ENCODE measurements around the gene FASTKD1. TPM values are rescaled to one million over a fixed set of nuclear protein-coding genes. Genes with fewer than 3 reads are reported as not detected.

The FASTKD1 gene
- total RNA-seq, 1 experiment from 2014 or later = 26.9 TPM

DNA sequence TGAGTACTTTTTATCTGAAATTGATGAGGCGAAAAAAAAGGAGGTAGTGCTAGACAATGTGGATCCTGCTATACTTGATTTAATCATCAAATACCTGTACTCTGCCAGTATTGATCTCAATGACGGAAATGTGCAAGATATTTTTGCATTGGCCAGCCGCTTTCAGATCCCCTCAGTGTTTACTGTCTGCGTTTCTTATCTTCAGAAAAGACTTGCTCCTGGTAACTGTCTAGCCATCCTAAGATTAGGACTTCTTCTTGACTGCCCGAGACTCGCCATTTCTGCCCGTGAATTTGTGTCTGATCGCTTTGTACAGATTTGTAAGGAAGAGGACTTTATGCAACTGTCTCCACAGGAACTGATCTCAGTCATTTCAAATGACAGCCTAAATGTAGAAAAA lies 63.7 kb downstream of the FASTKD1 start:
- DNase-seq (ENCODE audit: low read depth) = no peak

DNA sequence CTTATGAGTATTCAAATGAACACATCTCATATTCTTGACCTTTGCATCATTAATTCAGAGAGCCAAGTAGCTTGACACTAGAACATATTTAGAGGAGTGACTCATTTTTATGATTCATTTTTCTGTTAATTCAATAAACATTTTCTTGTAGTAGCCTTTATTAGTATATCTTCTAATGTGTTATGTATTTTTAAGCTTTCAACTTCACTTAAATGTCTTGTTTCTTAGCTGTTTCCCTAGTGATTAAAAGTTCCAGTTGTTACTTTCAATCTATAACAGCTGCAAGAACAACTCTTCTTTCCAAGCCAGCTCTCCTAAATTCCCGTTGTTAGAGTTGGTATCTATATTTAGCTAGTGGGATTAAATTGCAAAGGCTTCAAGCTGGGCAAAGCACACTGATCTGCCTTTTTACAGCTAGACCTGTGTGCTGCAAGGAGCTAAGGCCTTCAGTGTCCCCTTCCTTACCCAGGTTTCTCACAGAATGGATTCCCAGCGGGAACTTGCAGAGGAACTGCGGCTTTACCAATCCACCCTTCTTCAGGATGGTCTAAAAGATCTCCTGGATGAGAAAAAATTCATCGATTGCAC lies 64.3 kb downstream of the FASTKD1 start, which contains the start of gene KLHL41:
Gene KLHL41, plus strand, starts transcription at position 405 of the 588 bp plus-strand sequence. Its CDS starts 77 bp downstream, at position 482.
- DNase-seq (ENCODE audit: low read depth) = peak; percentile 97

DNA sequence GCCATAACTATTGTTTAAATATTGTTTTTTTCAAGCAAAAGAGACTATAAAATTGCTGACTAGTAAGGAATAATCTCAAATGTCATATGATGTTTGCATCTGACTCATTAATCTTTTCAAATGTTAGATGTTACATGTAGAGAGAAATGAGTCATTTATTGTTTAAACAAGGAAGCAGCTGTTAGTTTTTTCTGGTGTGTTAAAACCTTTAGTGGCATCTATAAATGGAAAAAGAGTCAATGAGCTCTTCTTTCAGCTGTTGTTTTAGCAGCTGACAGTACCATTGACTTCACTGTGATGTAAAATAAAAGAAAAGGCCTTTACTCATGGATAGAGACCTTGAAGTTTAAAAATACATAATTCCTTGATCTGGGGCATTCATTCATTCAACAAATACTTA lies 66.0 kb downstream of the FASTKD1 start:
- peak; percentile 97 for DNase-seq (ENCODE audit: low read depth)

DNA sequence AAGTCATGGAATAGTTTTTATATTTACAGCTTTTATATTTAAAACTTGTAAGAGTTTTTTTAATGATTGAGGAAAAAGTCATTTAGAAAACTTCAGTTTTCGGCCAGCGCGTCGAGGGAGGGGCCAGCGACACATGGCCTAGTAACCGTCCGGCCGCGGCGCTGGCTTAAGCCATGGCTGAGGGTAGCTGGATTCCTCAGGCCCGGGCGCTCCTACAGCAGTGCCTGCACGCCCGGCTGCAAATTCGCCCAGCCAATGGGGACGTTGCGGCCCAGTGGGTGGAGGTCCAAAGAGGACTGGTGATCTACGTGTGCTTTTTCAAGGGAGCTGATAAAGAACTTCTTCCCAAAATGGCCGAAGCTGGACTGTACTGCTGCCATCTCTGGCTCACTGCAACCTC lies 69.0 kb downstream of the FASTKD1 start:
- DNase-seq (ENCODE audit: low read depth) = no peak

DNA sequence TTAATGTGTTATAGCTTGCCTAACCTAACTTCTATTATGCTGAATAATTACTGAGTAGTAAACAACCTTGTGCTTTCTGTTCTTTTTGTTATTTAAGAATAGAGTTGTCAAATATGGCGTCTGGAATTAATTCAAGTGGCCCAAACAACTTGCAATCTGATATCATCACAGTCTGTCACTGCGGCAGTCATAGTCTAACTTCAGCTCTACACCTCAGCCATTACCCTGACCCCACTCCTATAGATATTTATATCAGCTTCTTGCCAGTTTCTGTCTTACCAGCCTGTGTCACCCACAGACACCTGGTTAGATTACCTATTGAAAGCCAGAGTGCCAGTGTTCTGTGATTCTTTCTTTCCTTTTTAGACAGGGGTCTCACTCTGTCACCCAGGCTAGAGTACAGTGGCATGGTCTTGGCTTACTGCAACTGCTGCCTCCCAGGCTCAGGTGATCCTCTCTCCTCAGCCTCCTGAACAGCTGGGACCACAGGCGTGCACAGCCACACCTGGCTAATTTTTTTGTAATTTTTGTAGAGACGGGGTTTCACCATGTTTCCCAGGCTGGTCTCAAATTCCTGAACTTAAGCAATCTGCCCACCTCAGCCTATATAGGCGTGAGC lies 78.2 kb downstream of the FASTKD1 start:
- no peak for DNase-seq (ENCODE audit: low read depth)

DNA sequence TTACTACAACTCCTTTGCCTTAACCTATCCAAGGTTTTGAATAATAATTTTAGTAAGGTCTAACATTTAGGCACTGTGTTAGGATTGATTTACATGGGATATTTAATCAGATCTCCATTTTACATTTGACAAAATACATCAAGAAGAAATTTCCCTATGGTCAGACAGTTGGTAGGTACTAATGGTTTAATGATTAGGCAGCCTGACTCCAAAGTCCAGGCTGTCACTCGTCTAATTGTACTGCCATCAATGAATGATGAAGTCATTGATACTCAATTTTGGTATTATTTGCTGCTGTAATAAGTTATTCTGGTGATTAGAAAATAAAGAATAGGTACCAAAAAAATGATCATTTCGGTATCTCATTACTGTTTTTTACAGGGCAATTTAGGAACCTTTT lies 80.3 kb downstream of the FASTKD1 start:
- no peak for DNase-seq (ENCODE audit: low read depth)

DNA sequence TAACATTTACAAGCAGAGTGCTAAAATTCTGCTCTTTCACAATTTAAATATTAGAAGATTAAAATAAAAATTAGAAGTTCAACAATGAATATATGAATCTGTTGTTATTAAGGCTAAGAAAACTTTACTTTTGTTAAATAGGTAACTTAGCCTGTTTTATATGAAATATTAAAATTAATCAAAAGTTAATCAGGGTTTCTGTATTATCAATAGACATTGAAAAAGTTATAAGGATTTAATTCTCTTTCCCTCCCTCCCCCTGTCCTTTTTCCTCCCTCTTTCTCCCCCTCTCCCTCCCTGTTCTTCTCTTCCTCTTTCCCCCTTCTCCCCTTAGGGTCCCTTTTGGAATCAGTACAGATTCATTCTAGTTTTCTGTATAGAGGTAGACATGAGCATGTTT lies 82.3 kb downstream of the FASTKD1 start:
- no peak for DNase-seq (ENCODE audit: low read depth)

DNA sequence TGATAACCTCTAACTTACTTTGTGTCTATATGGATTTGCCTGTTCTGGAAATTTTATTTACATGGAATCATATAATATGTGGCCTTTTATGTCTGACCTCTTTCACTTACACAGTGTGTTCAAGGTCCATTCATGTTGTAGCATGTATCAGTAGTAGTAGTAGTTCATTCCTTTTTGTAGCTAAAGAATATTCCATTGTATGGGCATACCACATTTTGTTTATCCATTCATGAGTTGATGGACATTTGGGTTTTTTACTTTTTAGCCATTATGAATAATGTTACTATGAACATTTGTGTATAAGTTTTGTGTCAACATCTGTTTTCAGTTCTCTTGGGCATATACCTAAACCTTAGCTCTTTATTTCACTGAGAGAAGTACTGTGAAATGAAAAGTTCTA lies 82.8 kb downstream of the FASTKD1 start:
- DNase-seq (ENCODE audit: low read depth) = no peak

DNA sequence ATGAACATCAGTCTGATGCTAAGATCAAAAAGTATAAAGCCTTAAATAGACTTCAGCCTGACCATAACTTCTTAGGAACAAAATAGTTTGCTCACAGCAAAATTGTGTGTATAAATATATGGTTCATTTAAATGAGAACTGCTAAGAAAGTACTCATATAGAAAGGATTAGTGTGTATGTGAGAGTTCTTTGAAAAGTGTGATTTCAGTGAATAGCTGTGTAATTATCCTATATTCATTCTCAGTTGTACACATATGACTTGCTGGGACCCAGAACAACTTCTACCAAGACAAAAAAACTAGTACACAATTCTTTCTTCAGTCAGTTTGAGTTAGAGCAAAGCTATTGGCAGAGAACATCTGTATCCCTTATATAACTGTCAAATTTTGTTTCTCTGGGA lies 87.2 kb downstream of the FASTKD1 start:
- DNase-seq (ENCODE audit: low read depth) = no peak

DNA sequence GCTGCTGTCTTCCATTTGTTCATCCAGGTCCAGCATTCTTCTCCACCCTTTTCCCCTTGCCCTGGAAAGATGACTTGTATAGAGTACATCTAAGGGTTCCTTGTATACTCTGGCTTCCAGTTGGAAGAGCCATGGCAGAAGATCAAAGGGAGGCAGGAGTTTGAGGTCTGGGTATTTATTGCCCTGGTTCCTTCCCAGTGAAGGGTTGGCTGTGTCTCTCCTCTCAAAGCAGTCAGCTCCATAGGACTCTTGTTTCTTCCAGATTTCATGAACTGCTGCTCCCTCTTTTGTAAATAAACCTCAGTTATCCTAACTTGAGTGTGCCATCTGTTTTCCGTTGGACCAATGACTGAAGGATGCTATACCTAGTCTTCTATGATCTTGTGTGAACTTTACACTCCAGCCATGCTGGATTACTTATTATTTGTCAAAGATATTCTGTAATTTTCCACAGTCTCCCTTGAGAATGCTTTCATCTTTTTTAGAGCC lies 88.0 kb downstream of the FASTKD1 start:
- no peak for DNase-seq (ENCODE audit: low read depth)

DNA sequence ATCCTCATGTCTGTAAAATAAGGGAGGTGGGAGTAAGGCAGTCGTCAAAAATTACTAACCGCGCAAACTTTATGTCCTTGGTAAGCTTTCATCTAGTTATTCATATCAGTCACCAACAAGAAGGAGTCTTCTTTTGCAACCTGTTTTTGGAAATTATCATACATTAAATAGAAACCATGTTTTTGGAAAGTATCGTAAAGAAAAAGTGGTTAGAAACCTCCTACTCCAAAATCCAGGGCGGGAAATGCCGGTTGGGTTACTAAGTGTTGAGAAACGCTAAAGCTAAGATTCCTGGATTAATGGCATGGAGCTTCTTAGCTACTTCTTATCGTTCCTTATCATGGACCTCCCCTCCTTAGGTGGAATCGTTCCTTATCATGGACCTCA lies 93.6 kb downstream of the FASTKD1 start:
- peak; percentile 12 for DNase-seq (ENCODE audit: low read depth)

Other genes starting within 250 kb of the FASTKD1 start
- not detected in 2 replicates for gene LRP2, start 211.3 kb downstream of the FASTKD1 start, total RNA-seq (2014; rRNA removed)
- gene BBS5, start 94.4 kb downstream of the FASTKD1 start, total RNA-seq (2014; rRNA removed) = 6.0 and 7.2 TPM in 2 replicates
- 32.3 and 91.1 TPM in 2 replicates for gene KLHL41, start 64.2 kb downstream of the FASTKD1 start, total RNA-seq (2014; rRNA removed)
- gene PPIG, start 10.5 kb upstream of the FASTKD1 start, total RNA-seq (2014; rRNA removed) = 22.8 and 26.0 TPM in 2 replicates
- not detected in 2 replicates for gene CFAP210, start 120.5 kb upstream of the FASTKD1 start, total RNA-seq (2014; rRNA removed)
- 2.1 TPM in 2 replicates for gene PHOSPHO2, start 120.6 kb upstream of the FASTKD1 start, total RNA-seq (2014; rRNA removed)
- gene KLHL23, start 160.0 kb upstream of the FASTKD1 start, total RNA-seq (2014; rRNA removed) = 3.3 and 4.6 TPM in 2 replicates
- 151 and 157 TPM in 2 replicates for gene SSB, start 225.0 kb upstream of the FASTKD1 start, total RNA-seq (2014; rRNA removed)

All from LHCN-M2 (cell line).